Lower leg skin (tissue), 4 donors: ENCODE results near the gene POR. TPM values are rescaled to one million over a fixed set of nuclear protein-coding genes. Genes with fewer than 3 reads are reported as not detected.

Experiments
- DNase-seq, 2 donors: peaks; one replicate each; pipeline ENCODE4 v3.0.0-alpha.2; 2019; ENCODE audit warnings: low spot score in 2 of 2
- H3K4me3 ChIP-seq: fragments of 200-600 bp; sonication (generic); 2 replicates; pipeline ENCODE4 v1.5.1; 2017; ENCODE audit warnings: mild to moderate bottlenecking, low read depth; ENCODE audit not compliant: poor library complexity, severe bottlenecking
- CTCF ChIP-seq, 3 donors: fragments of 450-650 bp; IDR thresholded peaks; one replicate each; pipeline ENCODE4 v1.5.1; 2016; ENCODE audit warnings: antibody characterized with exemption in 3 of 3, mild to moderate bottlenecking in 3 of 3, moderate library complexity in 2 of 3
- POLR2A ChIP-seq, 2 donors: fragments of 450-650 bp; IDR thresholded peaks; one replicate each; pipeline ENCODE4 v1.6.1; 2016 to 2017; ENCODE audit warnings: antibody characterized with exemption in 2 of 2, mild to moderate bottlenecking in 1 of 2, moderate library complexity in 1 of 2
- WGBS, 2 donors: methylation state at CpG; one replicate each; pipeline ENCODE4 v1.1.5; 2018; 5-methylcytosine and 5-hydroxymethylcytosine counted together
- intact Hi-C: fragments of 100-400 bp; cut with DNase I; formaldehyde crosslinking; loops from one replicate; pipeline ENCODE4 v1.15.0; 2023; ENCODE audit warnings: low total_unique reads
- total RNA-seq, 4 donors: library from RNA; depleted of rRNA; stranded (reverse); fragments of >200 nt; gene quantifications; one replicate each; pipeline ENCODE4 v1.1.0, GENCODE V29; 2016

POR gene
- total RNA-seq, 4 donors from 2014 or later, result 77.4 to 129 (median 97.0) TPM

GRCh38 chr7:75920431-75921161 lies 5.6 kb downstream of the POR start:
- TF ChIP-seq POLR2A (IDR thresholded peaks at IDR 0.05) (no peak), CTCF (IDR thresholded peaks at IDR 0.05) (peak in 1 of 3 donors; percentile 67)
- 81 to 85% methylated on average over 19 of the region's 19 CpGs for WGBS, 2 donors
- no peak for DNase-seq
- intact Hi-C loops, result loop anchor here (10.0 kb wide), 1 partner anchor 56 kb away; no protein-coding TSS in a partner anchor
- no peak overlapping the region for H3K4me3 ChIP-seq

- no peak for DNase-seq
- H3K4me3 ChIP-seq, result no peak overlapping the region
- intact Hi-C loops, result loop anchor here (10.0 kb wide), 1 partner anchor 57 kb away; no protein-coding TSS in a partner anchor
- TF ChIP-seq CTCF (IDR thresholded peaks at IDR 0.05) (no peak), POLR2A (IDR thresholded peaks at IDR 0.05) (no peak)
- WGBS, 2 donors, result 87 to 90% methylated on average over 14 of the region's 14 CpGs
These were observed 6.5 kb downstream of the POR start for GRCh38 chr7:75921479-75921878.

- TF ChIP-seq POLR2A (IDR thresholded peaks at IDR 0.05), result no peak
- no peak for TF ChIP-seq CTCF (IDR thresholded peaks at IDR 0.05)
- intact Hi-C loops, result loop anchor here (10.0 kb wide), 1 partner anchor 58 kb away; no protein-coding TSS in a partner anchor
- 71 to 78% methylated on average over 9 of the region's 9 CpGs for WGBS, 2 donors
- no peak for DNase-seq
- no peak overlapping the region for H3K4me3 ChIP-seq
These were observed 8.1 kb downstream of the POR start for GRCh38 chr7:75922966-75923603.

- H3K4me3 ChIP-seq, result no peak overlapping the region
- 98 to 100% methylated on average over 2 of the region's 2 CpGs for WGBS, 2 donors
- intact Hi-C loops, result loop anchor here (10.0 kb wide), 1 partner anchor 59 kb away; no protein-coding TSS in a partner anchor
- no peak for DNase-seq
- TF ChIP-seq CTCF (IDR thresholded peaks at IDR 0.05), result no peak
- no peak for TF ChIP-seq POLR2A (IDR thresholded peaks at IDR 0.05)
These were observed 9.3 kb downstream of the POR start for GRCh38 chr7:75924256-75924655.

GRCh38 chr7:75924889-75925288 lies 9.9 kb downstream of the POR start:
- no peak for DNase-seq
- intact Hi-C loops, result loop anchor here (10.0 kb wide), 1 partner anchor 60 kb away; no protein-coding TSS in a partner anchor
- H3K4me3 ChIP-seq, result no peak overlapping the region
- TF ChIP-seq CTCF (IDR thresholded peaks at IDR 0.05), result no peak
- TF ChIP-seq POLR2A (IDR thresholded peaks at IDR 0.05), result no peak
- WGBS, 2 donors, result 91 to 92% methylated on average over 2 of the region's 2 CpGs
